ENCODE data around the gene TSPAN15.

DNA sequence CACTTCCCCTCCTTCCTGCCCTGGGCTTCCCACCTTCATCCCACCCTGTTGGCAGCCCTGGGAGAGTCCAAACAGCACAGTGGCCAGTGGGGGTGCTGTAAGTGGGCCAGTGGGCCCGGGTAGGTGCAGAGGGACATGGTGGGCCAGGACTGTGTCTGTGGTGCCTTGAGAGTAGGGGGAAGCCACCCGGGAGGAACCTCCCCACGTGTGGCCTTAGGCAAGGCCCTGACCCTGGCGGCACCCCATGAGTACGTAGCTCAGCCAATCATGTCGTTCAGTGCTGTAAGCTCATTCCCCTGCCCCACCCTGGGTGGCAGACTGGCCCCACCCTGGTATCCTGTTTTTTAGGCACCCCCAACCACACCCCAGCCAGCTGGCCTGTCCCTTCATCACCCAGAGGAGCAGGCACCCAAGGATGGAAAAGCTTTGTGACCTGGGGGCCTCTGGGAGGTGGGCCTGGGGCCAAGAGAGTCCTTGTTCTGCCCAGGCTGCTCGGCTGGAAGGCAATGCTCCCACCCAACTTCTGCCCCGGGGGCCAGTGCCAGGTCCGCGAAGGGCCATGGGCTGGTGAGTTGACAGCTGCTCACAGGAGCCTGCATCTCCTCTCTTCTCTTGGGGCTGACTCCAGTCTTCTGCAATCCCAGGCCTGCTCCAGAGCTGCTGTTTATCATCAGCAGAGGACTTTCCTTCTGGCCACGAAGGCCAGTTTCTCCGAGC is 41.6 kb downstream of the TSPAN15 start:
- TF ChIP-seq EZH2phosphoT487 (IDR thresholded peaks at IDR 0.05; ENCODE audit: insufficient read depth, low read depth): no peak
- TF ChIP-seq EZH2 (IDR thresholded peaks at IDR 0.05; ENCODE audit: insufficient read depth, poor library complexity, severe bottlenecking): no peak

Data from GM23248 (cell line).